Activated CD8-positive, alpha-beta T cell treated with anti-CD3 and anti-CD28 coated beads for 36 hours (primary cell): Measurements from ENCODE around the gene APPBP2. TPM values are rescaled to one million over a fixed set of nuclear protein-coding genes. Genes with fewer than 3 reads are reported as not detected.

Source experiments
- ATAC-seq: fragments of 200-7000 bp; cut with Tn5 transposase; one replicate; pipeline ENCODE4 v1.10.0; 2021; ENCODE audit warnings: mild to moderate bottlenecking, moderate library complexity
- CTCF ChIA-PET: fragments of 350-600 bp; sonication (Branson Sonifier 250); formaldehyde crosslinking; loops from one replicate; lab custom pipeline; 2021; ENCODE audit warnings: antibody characterized with exemption; lab: Charles Lee
- POLR2A ChIA-PET: fragments of 350-600 bp; sonication (Branson Sonifier 250); formaldehyde crosslinking; loops from one replicate; lab custom pipeline; 2021; ENCODE audit warnings: antibody characterized with exemption; lab: Charles Lee
- DNase-seq: peaks from one replicate; pipeline ENCODE4 v3.0.0-alpha.2; 2020
- H3K27ac Mint-ChIP-seq: one replicate; pipeline ENCODE4 v1.8.0; 2021; ENCODE audit warnings: mild to moderate bottlenecking, mixed read lengths
- H3K27me3 Mint-ChIP-seq: one replicate; pipeline ENCODE4 v1.8.0; 2021; ENCODE audit warnings: mixed read lengths
- H3K36me3 Mint-ChIP-seq: one replicate; pipeline ENCODE4 v1.8.0; 2021; ENCODE audit warnings: low read depth, mixed read lengths
- H3K4me1 Mint-ChIP-seq: one replicate; pipeline ENCODE4 v1.8.0; 2021; ENCODE audit warnings: low read depth, mixed read lengths
- H3K4me3 Mint-ChIP-seq: one replicate; pipeline ENCODE4 v1.8.0; 2021; ENCODE audit warnings: mild to moderate bottlenecking, moderate library complexity, mixed read lengths
- H3K9me3 Mint-ChIP-seq: one replicate; pipeline ENCODE4 v1.8.0; 2021; ENCODE audit warnings: mixed read lengths
- CTCF ChIP-seq: fragments of 200-600 bp; IDR thresholded peaks from one replicate; pipeline ENCODE4 v1.8.0; 2022; ENCODE audit warnings: antibody characterized with exemption, mild to moderate bottlenecking
- intact Hi-C: fragments of 100-400 bp; cut with micrococcal nuclease; formaldehyde crosslinking; loops from one replicate; pipeline ENCODE4 v1.10.0; 2022
- total RNA-seq, 2 experiments: library from RNA; stranded (reverse); gene quantifications; one replicate each; pipeline ENCODE4 v1.2.3, GENCODE V29; 2021

The APPBP2 gene
- total RNA-seq, 2 experiments from 2014 or later = 22.5 to 22.8 TPM

- Mint-ChIP-seq H3K9me3 (no peaks in the 10 kb centered on the region), H3K27me3 (no peaks in the 10 kb centered on the region), H3K4me1 (no peaks in the 10 kb centered on the region), H3K27ac (no peak overlapping the region), H3K4me3 (no peak overlapping the region), H3K36me3 (no peaks in the 10 kb centered on the region)
- no peak for TF ChIP-seq CTCF
- DNase-seq (no peak), ATAC-seq (no peak)
- ChIA-PET POLR2A (no interaction called here), CTCF (interaction anchor here (2.7 kb wide), 1 partner anchor 17 kb away, joined by 9 read pairs; no protein-coding TSS in a partner anchor)
- intact Hi-C loops = no loop called here
These were observed 122.1 kb downstream of the APPBP2 start for GRCh38 chr17:60403962-60404361.

GRCh38 chr17:60403523-60403810 lies 122.6 kb downstream of the APPBP2 start:
- no peaks in the 10 kb centered on the region for H3K27me3 Mint-ChIP-seq
- no peak for TF ChIP-seq CTCF
- no peaks in the 10 kb centered on the region for H3K36me3 Mint-ChIP-seq
- ChIA-PET POLR2A (no interaction called here), CTCF (interaction anchor here (2.7 kb wide), 1 partner anchor 18 kb away, joined by 9 read pairs; no protein-coding TSS in a partner anchor)
- no peak for DNase-seq
- no peaks in the 10 kb centered on the region for H3K9me3 Mint-ChIP-seq
- no peak for ATAC-seq
- peaks cover under 1% of the 10 kb centered on the region for H3K4me1 Mint-ChIP-seq
- H3K27ac Mint-ChIP-seq = no peak overlapping the region
- intact Hi-C loops = no loop called here
- no peak overlapping the region for H3K4me3 Mint-ChIP-seq

GRCh38 chr17:60401819-60402218 lies 124.2 kb downstream of the APPBP2 start:
- Mint-ChIP-seq H3K36me3 (no peaks in the 10 kb centered on the region), H3K4me1 (peaks cover 9% of the 10 kb centered on the region), H3K27ac (no peak overlapping the region), H3K27me3 (no peaks in the 10 kb centered on the region), H3K4me3 (no peak overlapping the region), H3K9me3 (no peaks in the 10 kb centered on the region)
- ChIA-PET CTCF (interaction anchor here (0.7 to 1.7 kb wide), 2 partner anchors 11 to 1247 kb away, joined by 3 to 4 read pairs; partner anchors contain the start of gene SKA2), POLR2A (no interaction called here)
- TF ChIP-seq CTCF = no peak
- ATAC-seq (no peak), DNase-seq (no peak)
- intact Hi-C loops = no loop called here

GRCh38 chr17:60398227-60398959 lies 127.6 kb downstream of the APPBP2 start:
- intact Hi-C loops = no loop called here
- TF ChIP-seq CTCF = no peak
- H3K4me1 Mint-ChIP-seq = peaks cover 24% of the 10 kb centered on the region
- no peaks in the 10 kb centered on the region for H3K9me3 Mint-ChIP-seq
- peak; percentile 76 for ATAC-seq
- CTCF ChIA-PET = interaction anchor here (1.2 to 1.4 kb wide), 2 partner anchors 23 to 167 kb away, joined by 3 to 5 read pairs; no protein-coding TSS in a partner anchor
- peak overlapping the region; percentile 62 for H3K27ac Mint-ChIP-seq
- DNase-seq = peak; percentile 29
- no peaks in the 10 kb centered on the region for H3K36me3 Mint-ChIP-seq
- POLR2A ChIA-PET = no interaction called here
- no peak overlapping the region for H3K4me3 Mint-ChIP-seq
- no peaks in the 10 kb centered on the region for H3K27me3 Mint-ChIP-seq

GRCh38 chr17:60396412-60396811 lies 129.6 kb downstream of the APPBP2 start:
- POLR2A ChIA-PET = no interaction called here
- no peak for TF ChIP-seq CTCF
- CTCF ChIA-PET = interaction anchor here (0.8 to 1.0 kb wide), 2 partner anchors 9 to 13 kb away, joined by 3 to 4 read pairs; no protein-coding TSS in a partner anchor
- ATAC-seq (no peak), DNase-seq (no peak)
- Mint-ChIP-seq H3K4me3 (no peak overlapping the region), H3K36me3 (no peaks in the 10 kb centered on the region), H3K27ac (no peak overlapping the region), H3K9me3 (no peaks in the 10 kb centered on the region), H3K4me1 (peaks cover 29% of the 10 kb centered on the region), H3K27me3 (no peaks in the 10 kb centered on the region)
- intact Hi-C loops = no loop called here
